Fibroblast of lung (primary cell): ENCODE data around the gene UFL1.

Experiments
- CTCF ChIP-seq, 2 donors: IDR thresholded peaks in 1 of 2; conservative IDR thresholded peaks in 1 of 2; 1 replicate in 1 of 2; 2 replicates in 1 of 2; pipeline ENCODE4 v1.5.1; 2011 to 2012; ENCODE audit warnings: low read length in 2 of 2, control low read depth in 1 of 2, inconsistent platforms in 1 of 2, low read depth in 1 of 2, mild to moderate bottlenecking in 1 of 2
- EZH2 ChIP-seq: IDR thresholded peaks from 2 replicates; pipeline ENCODE4 v1.5.1; 2012; ENCODE audit warnings: low read length, control low read depth, mild to moderate bottlenecking; ENCODE audit errors: missing control alignments

GRCh38 chr6:96521306-96521643 is 331 bp upstream of the UFL1 start:
- TF ChIP-seq CTCF (conservative IDR thresholded peaks at IDR 0.05 in 1 of 2, IDR thresholded peaks at IDR 0.05 in 1 of 2; ENCODE audit: low read depth in 1 of 2, low read length in 2 of 2), result no peak
- no peak for TF ChIP-seq EZH2
